Sigmoid colon (tissue), 4 donors: Measurements from ENCODE around the gene ANO4.

ENCODE experiments used
- EP300 ChIP-seq, 4 donors: sonication (generic); formaldehyde crosslinking; IDR thresholded peaks; one replicate each; pipeline ENCODE4 v1.6.1; 2017; ENCODE audit warnings: antibody characterized with exemption in 4 of 4
- POLR2A ChIP-seq, 2 donors: fragments of 450-650 bp; IDR thresholded peaks; one replicate each; pipeline ENCODE4 v1.6.1; 2016; ENCODE audit warnings: antibody characterized with exemption in 2 of 2, mild to moderate bottlenecking in 2 of 2, moderate library complexity in 2 of 2
- POLR2AphosphoS5 ChIP-seq, 4 donors: sonication (generic); formaldehyde crosslinking; IDR thresholded peaks; one replicate each; pipeline ENCODE4 v1.6.1; 2017; ENCODE audit warnings: antibody characterized with exemption in 4 of 4
- TF ChIP-seq, protein P1 (sequence below), 4 experiments: fragments of 450-650 bp in 3 of 4; fragments of 200-600 bp in 1 of 4; IDR thresholded peaks; one replicate each; pipeline ENCODE4 v1.5.1; 2016 to 2019; ENCODE audit warnings: antibody characterized with exemption in 4 of 4, mild to moderate bottlenecking in 3 of 4, moderate library complexity in 2 of 4

DNA sequence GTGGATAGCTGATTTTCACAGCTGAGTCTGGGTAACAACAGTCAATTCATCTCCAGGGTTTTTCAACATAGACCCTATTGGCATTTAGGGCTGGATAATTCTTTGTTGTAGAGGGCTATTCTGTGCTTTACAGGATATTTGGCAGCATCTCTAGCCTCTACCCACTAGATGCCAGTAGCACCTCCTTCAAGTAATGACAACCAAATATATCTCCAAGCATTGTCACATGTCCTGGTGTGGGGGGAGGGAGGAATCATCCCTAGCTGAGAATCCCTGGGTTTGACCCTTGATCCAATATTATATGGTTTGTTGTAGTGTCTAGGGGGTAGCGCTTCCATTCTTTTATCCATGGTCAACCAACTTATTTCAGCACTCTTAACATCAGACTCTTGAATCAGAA lies 157.2 kb downstream of the ANO4 start:
- TF ChIP-seq POLR2A (IDR thresholded peaks at IDR 0.05) = no peak
- TF ChIP-seq, protein P1, sequence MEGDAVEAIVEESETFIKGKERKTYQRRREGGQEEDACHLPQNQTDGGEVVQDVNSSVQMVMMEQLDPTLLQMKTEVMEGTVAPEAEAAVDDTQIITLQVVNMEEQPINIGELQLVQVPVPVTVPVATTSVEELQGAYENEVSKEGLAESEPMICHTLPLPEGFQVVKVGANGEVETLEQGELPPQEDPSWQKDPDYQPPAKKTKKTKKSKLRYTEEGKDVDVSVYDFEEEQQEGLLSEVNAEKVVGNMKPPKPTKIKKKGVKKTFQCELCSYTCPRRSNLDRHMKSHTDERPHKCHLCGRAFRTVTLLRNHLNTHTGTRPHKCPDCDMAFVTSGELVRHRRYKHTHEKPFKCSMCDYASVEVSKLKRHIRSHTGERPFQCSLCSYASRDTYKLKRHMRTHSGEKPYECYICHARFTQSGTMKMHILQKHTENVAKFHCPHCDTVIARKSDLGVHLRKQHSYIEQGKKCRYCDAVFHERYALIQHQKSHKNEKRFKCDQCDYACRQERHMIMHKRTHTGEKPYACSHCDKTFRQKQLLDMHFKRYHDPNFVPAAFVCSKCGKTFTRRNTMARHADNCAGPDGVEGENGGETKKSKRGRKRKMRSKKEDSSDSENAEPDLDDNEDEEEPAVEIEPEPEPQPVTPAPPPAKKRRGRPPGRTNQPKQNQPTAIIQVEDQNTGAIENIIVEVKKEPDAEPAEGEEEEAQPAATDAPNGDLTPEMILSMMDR (IDR thresholded peaks at IDR 0.05) = no peak
- no peak for TF ChIP-seq POLR2AphosphoS5 (IDR thresholded peaks at IDR 0.05)
- no peak for TF ChIP-seq EP300 (IDR thresholded peaks at IDR 0.05)
